Chondrocyte (in vitro differentiated cells): ENCODE data around the gene ITPRIPL1. TPM values are rescaled to one million over a fixed set of nuclear protein-coding genes. Genes with fewer than 3 reads are reported as not detected.

Experiments
- DNase-seq: peaks from one replicate; pipeline ENCODE4 v3.0.0; 2021; ENCODE audit warnings: mixed read lengths, low spot score
- H3K27ac Mint-ChIP-seq: one replicate; pipeline ENCODE4 v1.8.0; 2021; ENCODE audit warnings: mild to moderate bottlenecking, moderate library complexity, mixed read lengths; ENCODE audit not compliant: unreplicated experiment
- H3K27me3 Mint-ChIP-seq: 2 replicates; pipeline ENCODE4 v1.8.0; 2021; ENCODE audit warnings: low read depth, mixed read lengths
- H3K36me3 Mint-ChIP-seq: 2 replicates; pipeline ENCODE4 v1.8.0; 2021; ENCODE audit warnings: low read depth, mixed read lengths
- H3K4me1 Mint-ChIP-seq: 2 replicates; pipeline ENCODE4 v1.8.0; 2021; ENCODE audit warnings: low read depth, mild to moderate bottlenecking, mixed read lengths
- H3K4me3 Mint-ChIP-seq: one replicate; pipeline ENCODE4 v1.8.0; 2021; ENCODE audit warnings: mild to moderate bottlenecking, moderate library complexity, mixed read lengths; ENCODE audit not compliant: unreplicated experiment
- H3K9me3 Mint-ChIP-seq: 2 replicates; pipeline ENCODE4 v1.8.0; 2021; ENCODE audit warnings: low read depth, mixed read lengths
- total RNA-seq: library from RNA; stranded (reverse); gene quantifications from 3 replicates; pipeline ENCODE4 v1.2.1, GENCODE V29; 2021
- TF ChIP-seq, protein P1 (sequence below): fragments of 200-600 bp; sonication (generic); IDR thresholded peaks from 2 replicates; pipeline ENCODE4 v1.5.0; 2021; ENCODE audit warnings: antibody characterized with exemption, mild to moderate bottlenecking, moderate library complexity

The ITPRIPL1 gene
- total RNA-seq, 1 donor from 2014 or later, result 2.8 TPM

DNA sequence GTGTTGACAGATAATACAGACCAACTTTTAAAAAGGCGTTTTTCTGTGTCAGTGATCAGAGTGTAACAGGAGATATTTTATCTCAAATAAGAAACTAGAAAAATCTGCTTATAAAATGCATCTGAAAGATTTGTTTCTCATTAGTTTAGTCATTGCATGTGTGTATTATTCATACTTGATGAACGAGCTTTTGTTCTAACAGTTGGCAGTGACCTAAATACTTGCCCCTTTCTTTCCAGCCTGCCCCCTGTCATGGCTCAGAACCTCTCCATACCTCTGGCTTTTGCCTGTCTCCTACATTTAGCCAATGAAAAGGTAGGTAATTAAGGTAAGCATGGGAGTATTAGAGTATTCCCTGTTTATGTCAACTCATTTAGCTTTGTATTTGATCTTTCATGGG lies 44.1 kb downstream of the ITPRIPL1 start:
- DNase-seq, result no peak
- no peak overlapping the region for H3K27ac Mint-ChIP-seq
- H3K4me1 Mint-ChIP-seq, result peaks cover 5% of the 10 kb centered on the region
- no peaks in the 10 kb centered on the region for H3K9me3 Mint-ChIP-seq
- no peaks in the 10 kb centered on the region for H3K27me3 Mint-ChIP-seq
- H3K36me3 Mint-ChIP-seq, result peaks cover 5% of the 10 kb centered on the region
- H3K4me3 Mint-ChIP-seq, result no peak overlapping the region
- TF ChIP-seq, protein P1, sequence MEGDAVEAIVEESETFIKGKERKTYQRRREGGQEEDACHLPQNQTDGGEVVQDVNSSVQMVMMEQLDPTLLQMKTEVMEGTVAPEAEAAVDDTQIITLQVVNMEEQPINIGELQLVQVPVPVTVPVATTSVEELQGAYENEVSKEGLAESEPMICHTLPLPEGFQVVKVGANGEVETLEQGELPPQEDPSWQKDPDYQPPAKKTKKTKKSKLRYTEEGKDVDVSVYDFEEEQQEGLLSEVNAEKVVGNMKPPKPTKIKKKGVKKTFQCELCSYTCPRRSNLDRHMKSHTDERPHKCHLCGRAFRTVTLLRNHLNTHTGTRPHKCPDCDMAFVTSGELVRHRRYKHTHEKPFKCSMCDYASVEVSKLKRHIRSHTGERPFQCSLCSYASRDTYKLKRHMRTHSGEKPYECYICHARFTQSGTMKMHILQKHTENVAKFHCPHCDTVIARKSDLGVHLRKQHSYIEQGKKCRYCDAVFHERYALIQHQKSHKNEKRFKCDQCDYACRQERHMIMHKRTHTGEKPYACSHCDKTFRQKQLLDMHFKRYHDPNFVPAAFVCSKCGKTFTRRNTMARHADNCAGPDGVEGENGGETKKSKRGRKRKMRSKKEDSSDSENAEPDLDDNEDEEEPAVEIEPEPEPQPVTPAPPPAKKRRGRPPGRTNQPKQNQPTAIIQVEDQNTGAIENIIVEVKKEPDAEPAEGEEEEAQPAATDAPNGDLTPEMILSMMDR, result no peak

DNA sequence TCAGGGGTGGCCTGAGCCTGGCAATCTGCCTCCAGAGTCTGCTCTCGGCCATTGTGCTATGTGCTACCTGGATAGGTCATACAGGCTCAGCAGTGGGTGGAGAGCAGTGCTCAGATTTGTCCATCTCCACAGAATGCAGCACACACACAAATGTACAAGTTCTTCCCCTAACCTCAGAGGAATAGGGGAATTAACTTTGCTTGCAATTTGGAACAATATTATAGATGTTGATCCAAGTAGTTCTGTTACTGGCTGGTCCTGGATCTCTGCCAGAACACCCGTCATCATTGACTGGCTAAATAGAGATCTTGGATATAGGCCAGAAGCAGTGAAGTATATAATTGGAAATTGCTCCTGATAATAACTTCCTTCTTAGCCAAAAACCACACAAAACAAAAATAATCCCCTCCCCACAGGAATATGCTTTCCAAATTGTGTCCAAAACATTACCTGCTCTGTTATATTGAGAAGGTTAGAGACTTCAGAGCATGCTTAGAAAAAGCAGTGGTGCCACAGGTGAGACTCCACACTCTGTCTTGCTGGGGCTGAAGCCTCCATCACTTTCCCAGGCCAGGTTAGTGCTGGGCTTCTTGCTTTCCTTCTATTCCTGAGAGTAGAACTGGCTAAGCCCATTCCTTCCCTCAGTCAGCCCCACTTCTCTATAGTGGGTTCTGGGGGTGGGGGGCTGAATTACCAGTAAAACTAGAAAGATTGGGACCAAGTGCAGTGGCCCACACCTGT lies 49.3 kb downstream of the ITPRIPL1 start:
- H3K9me3 Mint-ChIP-seq, result peaks cover 20% of the 10 kb centered on the region
- peaks cover 10% of the 10 kb centered on the region for H3K4me1 Mint-ChIP-seq
- H3K27ac Mint-ChIP-seq, result no peak overlapping the region
- no peaks in the 10 kb centered on the region for H3K27me3 Mint-ChIP-seq
- no peak for DNase-seq
- peaks cover 10% of the 10 kb centered on the region for H3K36me3 Mint-ChIP-seq
- H3K4me3 Mint-ChIP-seq, result no peak overlapping the region
- TF ChIP-seq, protein P1, result no peak

Other genes starting within 250 kb of the ITPRIPL1 start
- gene ADRA2B, start 208.7 kb upstream of the ITPRIPL1 start, total RNA-seq, result 0.07 TPM in 1 of 3 replicates, not detected in the others
- not detected in 3 replicates for gene ASTL, start 186.8 kb upstream of the ITPRIPL1 start, total RNA-seq
- gene DUSP2, start 179.9 kb upstream of the ITPRIPL1 start, total RNA-seq, result 0.31 to 1.3 TPM (median 1.1 TPM) in 3 replicates
- gene STARD7, start 116.5 kb upstream of the ITPRIPL1 start, total RNA-seq, result 61.0 to 81.8 TPM (median 66.1 TPM) in 3 replicates
- gene TMEM127, start 59.3 kb upstream of the ITPRIPL1 start, total RNA-seq, result 43.9 to 54.4 TPM (median 52.5 TPM) in 3 replicates
- gene CIAO1, start 59.1 kb upstream of the ITPRIPL1 start, total RNA-seq, result 37.5 to 46.9 TPM (median 39.7 TPM) in 3 replicates
- 77.8 to 101 TPM (median 82.6 TPM) in 3 replicates for gene SNRNP200, start 19.8 kb upstream of the ITPRIPL1 start, total RNA-seq
- 3.7 to 5.4 TPM (median 5.2 TPM) in 3 replicates for gene NCAPH, start 10.4 kb downstream of the ITPRIPL1 start, total RNA-seq
- not detected in 3 replicates for gene NEURL3, start 180.0 kb downstream of the ITPRIPL1 start, total RNA-seq
- 7.5 to 14.4 TPM (median 12.9 TPM) in 3 replicates for gene ARID5A, start 211.4 kb downstream of the ITPRIPL1 start, total RNA-seq